ENCODE measurements around the gene TRIO. TPM values are rescaled to one million over a fixed set of nuclear protein-coding genes. Genes with fewer than 3 reads are reported as not detected.

Gene TRIO
- total RNA-seq, 1 donor = 211 TPM

DNA sequence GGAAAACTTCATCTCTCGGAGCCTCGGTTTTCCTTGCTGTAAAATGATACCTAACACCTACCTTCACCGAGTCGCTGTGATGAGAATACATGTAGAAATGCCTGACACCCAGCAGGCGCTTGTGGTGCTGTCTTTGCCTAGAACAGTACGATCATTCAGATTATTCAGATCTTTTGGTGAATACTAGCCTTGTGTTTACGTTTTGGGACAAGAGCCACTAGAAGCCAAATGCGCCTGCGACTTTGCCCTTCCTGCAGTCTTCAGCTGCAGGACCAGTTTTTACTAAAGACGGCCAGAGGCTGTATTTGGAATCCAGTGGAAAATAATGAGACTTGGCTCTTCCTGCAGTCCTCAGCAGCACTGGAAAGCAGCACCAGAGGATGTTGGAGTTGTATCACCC lies 189.6 kb downstream of the TRIO start:
- no peak for DNase-seq (ENCODE audit: low read depth)
- no peak for TF ChIP-seq CTCF (IDR thresholded peaks at IDR 0.05; ENCODE audit: insufficient read depth, low read length)
- H3K4me3 ChIP-seq (ENCODE audit: low read depth, low read length) = no peak overlapping the region

- no peak overlapping the region for H3K4me3 ChIP-seq (ENCODE audit: low read depth, low read length)
- DNase-seq (ENCODE audit: low read depth) = no peak
- TF ChIP-seq CTCF (IDR thresholded peaks at IDR 0.05; ENCODE audit: insufficient read depth, low read length) = no peak
Measured at GRCh38 chr5:14337593-14337992, 194.5 kb downstream of the TRIO start.

- no peak for TF ChIP-seq CTCF (IDR thresholded peaks at IDR 0.05; ENCODE audit: insufficient read depth, low read length)
- DNase-seq (ENCODE audit: low read depth) = no peak
- H3K4me3 ChIP-seq (ENCODE audit: low read depth, low read length) = no peak overlapping the region
Measured at GRCh38 chr5:14339468-14339867, 196.3 kb downstream of the TRIO start.

- no peak for TF ChIP-seq CTCF (IDR thresholded peaks at IDR 0.05; ENCODE audit: insufficient read depth, low read length)
- H3K4me3 ChIP-seq (ENCODE audit: low read depth, low read length) = no peak overlapping the region
- no peak for DNase-seq (ENCODE audit: low read depth)
Measured at GRCh38 chr5:14341571-14342230, 198.6 kb downstream of the TRIO start.

DNA sequence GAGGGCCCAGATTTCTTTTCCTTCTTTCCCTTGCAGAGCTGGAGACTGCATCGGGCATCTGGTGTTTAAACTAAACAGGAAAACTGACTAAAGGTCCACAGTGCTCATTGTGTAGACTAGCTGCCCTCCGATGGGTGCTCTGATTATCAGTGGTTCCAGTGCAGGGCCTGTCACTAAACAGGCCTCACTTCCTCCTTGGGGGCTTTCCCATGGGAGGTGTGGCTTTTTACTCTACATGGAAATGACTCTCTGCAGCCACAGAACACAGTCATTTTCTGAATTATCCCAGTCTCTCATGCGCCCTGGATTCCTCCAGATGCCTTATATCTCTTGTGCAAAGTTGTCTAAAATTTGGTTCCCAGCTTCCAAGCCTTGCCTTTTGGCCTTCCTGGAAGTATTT lies 199.2 kb downstream of the TRIO start:
- DNase-seq (ENCODE audit: low read depth) = peak; percentile 13
- TF ChIP-seq CTCF (IDR thresholded peaks at IDR 0.05; ENCODE audit: insufficient read depth, low read length) = no peak
- H3K4me3 ChIP-seq (ENCODE audit: low read depth, low read length) = no peak overlapping the region

GRCh38 chr5:14343376-14343775 lies 200.2 kb downstream of the TRIO start:
- DNase-seq (ENCODE audit: low read depth) = no peak
- H3K4me3 ChIP-seq (ENCODE audit: low read depth, low read length) = no peak overlapping the region
- TF ChIP-seq CTCF (IDR thresholded peaks at IDR 0.05; ENCODE audit: insufficient read depth, low read length) = no peak

DNA sequence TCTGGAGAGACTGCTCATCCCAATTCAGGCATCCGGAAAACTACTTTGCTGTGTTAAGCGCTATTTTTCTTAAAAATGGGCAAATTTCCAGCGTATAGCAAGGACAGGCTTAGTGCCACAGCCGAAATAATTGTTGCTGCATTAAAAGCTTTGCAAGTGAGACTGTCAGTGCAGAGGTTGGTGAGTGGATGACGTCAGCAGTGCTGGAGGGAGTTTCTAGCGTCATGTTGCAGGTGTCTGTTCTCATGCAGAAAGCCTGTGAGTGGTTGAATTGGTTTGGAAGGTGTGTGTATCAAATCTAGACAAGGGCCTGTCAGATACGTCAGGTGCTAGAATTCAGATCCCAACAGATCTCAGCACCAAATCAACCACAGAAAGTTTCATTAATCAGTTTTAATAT lies 204.4 kb downstream of the TRIO start:
- no peak for TF ChIP-seq CTCF (IDR thresholded peaks at IDR 0.05; ENCODE audit: insufficient read depth, low read length)

More for the DNA sequence above, 204.4 kb downstream of the TRIO start:
- no peak for DNase-seq (ENCODE audit: low read depth)
- H3K4me3 ChIP-seq (ENCODE audit: low read depth, low read length) = no peak overlapping the region
